CD4-positive, alpha-beta T cell (primary cell): ENCODE measurements around the gene TIMM44. TPM values are rescaled to one million over a fixed set of nuclear protein-coding genes. Genes with fewer than 3 reads are reported as not detected.

Source experiments
- ATAC-seq: fragments of 200-7000 bp; cut with Tn5 transposase; one replicate; pipeline ENCODE4 v1.10.0; 2022; ENCODE audit warnings: mild to moderate bottlenecking; ENCODE audit not compliant: poor library complexity
- CTCF ChIA-PET: fragments of 350-600 bp; sonication (Branson Sonifier 250); formaldehyde crosslinking; loops from one replicate; lab custom pipeline; 2021; ENCODE audit warnings: antibody characterized with exemption, inconsistent platforms; lab: Charles Lee
- POLR2A ChIA-PET: fragments of 350-600 bp; sonication (Branson Sonifier 250); formaldehyde crosslinking; loops from one replicate; lab custom pipeline; 2021; ENCODE audit warnings: antibody characterized with exemption, inconsistent platforms; lab: Charles Lee
- DNase-seq, 14 experiments: peaks; one replicate each; pipeline ENCODE4 v3.0.0-alpha.2; 2013 to 2020; ENCODE audit warnings: mixed read lengths in 2 of 14
- H3K27ac ChIP-seq, 2 donors: one replicate each; pipeline versions ENCODE4 v1.5.1 to v1.7.0; 2013; ENCODE audit warnings: low read length in 2 of 2, low read depth in 1 of 2, mild to moderate bottlenecking in 1 of 2
- H3K27me3 ChIP-seq, 2 experiments: 1 replicate in 1 of 2; 2 replicates in 1 of 2; pipeline versions ENCODE4 v1.6.1 to v1.7.0; 2013; ENCODE audit warnings: low read length in 2 of 2, control low read depth in 1 of 2, mild to moderate bottlenecking in 1 of 2, moderate library complexity in 1 of 2; ENCODE audit not compliant: insufficient read depth in 2 of 2, control insufficient read depth in 1 of 2
- H3K36me3 ChIP-seq: one replicate; pipeline ENCODE4 v1.6.1; 2013; ENCODE audit warnings: low read length, control low read depth; ENCODE audit not compliant: insufficient read depth
- H3K4me1 ChIP-seq: one replicate; pipeline ENCODE4 v1.6.1; 2013; ENCODE audit warnings: low read length, control low read depth; ENCODE audit not compliant: insufficient read depth
- H3K4me3 ChIP-seq: one replicate; pipeline ENCODE4 v1.5.1; 2013; ENCODE audit warnings: mild to moderate bottlenecking, low read length, moderate library complexity
- H3K9me3 ChIP-seq, 2 experiments: 1 replicate in 1 of 2; 2 replicates in 1 of 2; pipeline versions ENCODE4 v1.6.1 to v1.7.0; 2013; ENCODE audit warnings: low read length in 2 of 2, mild to moderate bottlenecking in 2 of 2, control low read depth in 1 of 2, moderate library complexity in 1 of 2; ENCODE audit not compliant: control insufficient read depth in 1 of 2, insufficient read depth in 1 of 2
- H3K27ac Mint-ChIP-seq: one replicate; pipeline ENCODE4 v1.8.0; 2020; ENCODE audit warnings: mixed read lengths
- H3K27me3 Mint-ChIP-seq: one replicate; pipeline ENCODE4 v1.8.0; 2021; ENCODE audit warnings: mixed read lengths
- H3K36me3 Mint-ChIP-seq: one replicate; pipeline ENCODE4 v1.8.0; 2021; ENCODE audit warnings: low read depth, mixed read lengths
- H3K4me1 Mint-ChIP-seq: one replicate; pipeline ENCODE4 v1.8.0; 2021; ENCODE audit warnings: low read depth, mixed read lengths
- H3K4me3 Mint-ChIP-seq: one replicate; pipeline ENCODE4 v1.8.0; 2020; ENCODE audit warnings: mild to moderate bottlenecking, mixed read lengths
- H3K9me3 Mint-ChIP-seq: one replicate; pipeline ENCODE4 v1.8.0; 2020; ENCODE audit warnings: mixed read lengths
- intact Hi-C, 2 experiments: fragments of 100-400 bp; cut with DNase I in 1 of 2; cut with micrococcal nuclease in 1 of 2; formaldehyde crosslinking; loops; one replicate each; pipeline versions ENCODE4 v1.15.1 to v1.9.0; 2023 to 2025; cut with DNase I, micrococcal nuclease
- total RNA-seq, 174 experiments: library from RNA in 2 of 174; stranded (reverse) in 2 of 174; gene quantifications; one replicate each; pipeline ENCODE4 v1.2.3 and lab custom pipeline; 2021 to 2026
- TF ChIP-seq, protein P1 (sequence below): fragments of 200-600 bp; IDR thresholded peaks from one replicate; pipeline ENCODE4 v1.8.0; 2022; ENCODE audit warnings: antibody characterized with exemption, mild to moderate bottlenecking

The TIMM44 gene
- total RNA-seq, 2 experiments from 2014 or later: 83.9 to 85.0 TPM

DNA sequence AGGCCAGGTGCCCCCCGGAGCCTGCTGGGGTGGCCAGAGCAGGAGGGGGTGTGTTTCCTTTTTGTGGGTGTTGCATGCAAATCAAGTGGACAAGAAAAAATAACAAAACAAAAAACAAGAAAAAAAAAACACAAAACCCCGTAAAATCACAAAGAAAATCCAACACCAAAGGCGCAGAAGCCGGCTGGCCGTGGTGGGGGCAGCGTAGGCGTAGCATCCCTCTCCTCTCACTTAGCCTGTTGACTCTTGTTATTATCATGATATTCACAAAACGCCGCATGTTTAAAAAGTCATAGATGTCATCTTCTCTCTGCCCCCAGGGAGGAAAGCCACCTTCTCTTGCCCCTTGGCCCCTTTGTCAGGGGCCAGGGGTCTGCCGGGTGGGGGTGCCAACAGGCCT, 29.8 kb downstream of the TIMM44 start:
- TF ChIP-seq, protein P1, sequence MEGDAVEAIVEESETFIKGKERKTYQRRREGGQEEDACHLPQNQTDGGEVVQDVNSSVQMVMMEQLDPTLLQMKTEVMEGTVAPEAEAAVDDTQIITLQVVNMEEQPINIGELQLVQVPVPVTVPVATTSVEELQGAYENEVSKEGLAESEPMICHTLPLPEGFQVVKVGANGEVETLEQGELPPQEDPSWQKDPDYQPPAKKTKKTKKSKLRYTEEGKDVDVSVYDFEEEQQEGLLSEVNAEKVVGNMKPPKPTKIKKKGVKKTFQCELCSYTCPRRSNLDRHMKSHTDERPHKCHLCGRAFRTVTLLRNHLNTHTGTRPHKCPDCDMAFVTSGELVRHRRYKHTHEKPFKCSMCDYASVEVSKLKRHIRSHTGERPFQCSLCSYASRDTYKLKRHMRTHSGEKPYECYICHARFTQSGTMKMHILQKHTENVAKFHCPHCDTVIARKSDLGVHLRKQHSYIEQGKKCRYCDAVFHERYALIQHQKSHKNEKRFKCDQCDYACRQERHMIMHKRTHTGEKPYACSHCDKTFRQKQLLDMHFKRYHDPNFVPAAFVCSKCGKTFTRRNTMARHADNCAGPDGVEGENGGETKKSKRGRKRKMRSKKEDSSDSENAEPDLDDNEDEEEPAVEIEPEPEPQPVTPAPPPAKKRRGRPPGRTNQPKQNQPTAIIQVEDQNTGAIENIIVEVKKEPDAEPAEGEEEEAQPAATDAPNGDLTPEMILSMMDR: no peak
- H3K36me3 ChIP-seq: peaks cover 38% of the 10 kb centered on the region
- H3K27ac ChIP-seq: no peak overlapping the region
- ATAC-seq: no peak
- peaks cover 30% of the 10 kb centered on the region for H3K27me3 Mint-ChIP-seq
- H3K4me1 Mint-ChIP-seq: peaks cover 16% of the 10 kb centered on the region
- no peak for DNase-seq
- H3K9me3 ChIP-seq: peaks cover 0 to 7% of the 10 kb centered on the region in 2 experiments
- POLR2A ChIA-PET: interaction anchor here (1.0 kb wide), 1 partner anchor 10 kb away, joined by 3 read pairs; the partner anchor contains the start of gene MAP2K7
- no peaks in the 10 kb centered on the region for H3K9me3 Mint-ChIP-seq
- no peak overlapping the region for H3K4me3 ChIP-seq
- intact Hi-C loops: no loop called here
- peaks cover 29% of the 10 kb centered on the region for H3K36me3 Mint-ChIP-seq
- H3K4me3 Mint-ChIP-seq: no peak overlapping the region
- peaks cover 34% of the 10 kb centered on the region for H3K4me1 ChIP-seq
- H3K27ac Mint-ChIP-seq: no peak overlapping the region
- peaks cover 24 to 31% of the 10 kb centered on the region in 2 experiments for H3K27me3 ChIP-seq
- CTCF ChIA-PET: no interaction called here

DNA sequence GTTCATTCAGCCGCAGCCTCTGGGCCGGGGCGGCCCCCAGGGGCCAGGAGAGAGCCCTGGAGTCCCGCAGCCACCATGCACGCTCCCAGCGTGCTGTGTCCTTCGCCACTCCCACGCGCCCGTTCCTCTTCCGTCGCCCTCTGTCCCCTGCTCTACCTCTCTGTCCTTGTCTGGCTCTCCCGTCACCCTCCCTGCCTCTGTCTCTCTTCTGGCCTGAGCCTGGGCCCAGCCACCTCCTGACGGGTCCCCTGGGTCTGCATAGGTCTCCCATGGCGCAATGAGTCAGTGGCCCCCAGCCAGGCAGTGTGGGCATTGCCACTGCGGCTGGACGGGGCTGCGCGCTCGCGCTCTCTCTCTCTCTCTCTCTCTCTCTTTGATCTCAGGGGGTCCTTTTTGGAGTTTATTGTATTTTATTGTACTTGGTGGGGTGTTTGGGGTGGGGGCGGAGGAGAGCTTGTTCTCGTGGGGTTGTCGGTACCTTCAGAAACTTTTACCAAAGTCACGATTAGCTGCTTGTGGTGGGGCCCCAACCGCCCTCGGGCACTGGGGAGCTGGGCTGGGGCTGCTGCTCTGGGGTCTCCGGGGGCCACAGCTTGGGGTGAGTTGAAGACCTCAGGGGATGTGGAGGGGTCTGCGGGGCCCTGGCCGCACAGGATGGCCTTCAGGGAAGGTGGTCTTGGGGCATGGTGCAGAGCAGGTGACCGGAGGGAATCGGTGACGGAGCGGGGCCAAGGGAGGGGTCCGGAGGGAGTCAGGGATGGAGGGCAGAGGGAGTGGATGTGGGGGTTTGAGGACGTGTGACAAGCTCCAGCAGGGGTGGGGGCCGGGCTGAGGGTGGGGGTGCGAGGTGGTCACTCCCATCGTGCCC, 30.5 kb downstream of the TIMM44 start:
- Histone ChIP-seq H3K36me3 (peaks cover 42% of the 10 kb centered on the region), H3K27ac (no peak overlapping the region), H3K27me3 (peaks cover 18 to 26% of the 10 kb centered on the region in 2 experiments), H3K4me1 (peaks cover 35% of the 10 kb centered on the region), H3K4me3 (no peak overlapping the region), H3K9me3 (peaks cover 0 to 5% of the 10 kb centered on the region in 2 experiments)
- H3K27me3 Mint-ChIP-seq: peaks cover 23% of the 10 kb centered on the region
- ATAC-seq (no peak), DNase-seq (peak in 1 of 14 experiments; percentile 33)
- no peaks in the 10 kb centered on the region for H3K9me3 Mint-ChIP-seq
- peak overlapping the region; percentile 7 for H3K4me3 Mint-ChIP-seq
- intact Hi-C loops: no loop called here
- peaks cover 14% of the 10 kb centered on the region for H3K4me1 Mint-ChIP-seq
- peaks cover 34% of the 10 kb centered on the region for H3K36me3 Mint-ChIP-seq
- TF ChIP-seq, protein P1: no peak
- no peak overlapping the region for H3K27ac Mint-ChIP-seq
- ChIA-PET CTCF (interaction anchor here (0.6 kb wide), 1 partner anchor 668 kb away, joined by 3 read pairs; no protein-coding TSS in a partner anchor), POLR2A (interaction anchor here (1.0 kb wide), 1 partner anchor 9 kb away, joined by 3 read pairs; the partner anchor contains the start of gene MAP2K7)

DNA sequence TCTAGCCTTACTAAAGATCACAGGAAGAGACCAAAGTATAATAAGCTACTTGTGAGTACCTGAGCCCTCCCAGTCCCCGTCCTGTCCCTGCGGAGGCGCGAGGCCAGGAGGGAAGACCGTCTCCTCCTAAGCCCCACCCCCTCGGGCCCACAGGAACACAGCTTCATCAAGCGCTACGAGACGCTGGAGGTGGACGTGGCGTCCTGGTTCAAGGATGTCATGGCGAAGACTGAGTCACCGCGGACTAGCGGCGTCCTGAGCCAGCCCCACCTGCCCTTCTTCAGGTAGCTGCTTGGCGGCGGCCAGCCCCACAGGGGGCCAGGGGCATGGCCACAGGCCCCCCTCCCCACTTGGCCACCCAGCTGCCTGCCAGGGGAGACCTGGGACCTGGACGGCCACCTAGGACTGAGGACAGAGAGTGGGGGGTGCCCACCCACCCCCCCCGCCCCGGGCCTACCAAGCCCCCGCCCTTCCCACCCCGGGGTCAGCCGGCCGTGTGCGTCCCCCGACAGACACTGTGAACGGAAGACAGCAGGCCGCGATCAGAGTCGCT, 31.2 kb downstream of the TIMM44 start:
- H3K36me3 Mint-ChIP-seq: peaks cover 34% of the 10 kb centered on the region
- peaks cover 12% of the 10 kb centered on the region for H3K4me1 Mint-ChIP-seq
- peaks cover 20% of the 10 kb centered on the region for H3K27me3 Mint-ChIP-seq
- H3K4me1 ChIP-seq: peaks cover 35% of the 10 kb centered on the region
- H3K9me3 ChIP-seq: peaks cover 0 to 5% of the 10 kb centered on the region in 2 experiments
- no peak overlapping the region for H3K4me3 ChIP-seq
- TF ChIP-seq, protein P1: no peak
- intact Hi-C loops: no loop called here
- peaks cover 14 to 19% of the 10 kb centered on the region in 2 experiments for H3K27me3 ChIP-seq
- peaks cover 49% of the 10 kb centered on the region for H3K36me3 ChIP-seq
- ATAC-seq (no peak), DNase-seq (peak in 1 of 14 experiments; percentile 44)
- ChIA-PET CTCF (no interaction called here), POLR2A (interaction anchor here (1.2 kb wide), 1 partner anchor 9 kb away, joined by 4 read pairs; the partner anchor contains the start of gene MAP2K7)
- H3K27ac ChIP-seq: no peak overlapping the region
- no peak overlapping the region for H3K27ac Mint-ChIP-seq
- H3K9me3 Mint-ChIP-seq: no peaks in the 10 kb centered on the region
- no peak overlapping the region for H3K4me3 Mint-ChIP-seq
